Kidney epithelial cell (primary cell): ENCODE results near the gene SKAP2. TPM values are rescaled to one million over a fixed set of nuclear protein-coding genes. Genes with fewer than 3 reads are reported as not detected.

Experiments
- DNase-seq: peaks from one replicate; pipeline ENCODE4 v3.0.0-alpha.2; 2010; ENCODE audit warnings: low read depth
- H3K27me3 ChIP-seq: 2 replicates; pipeline ENCODE4 v1.6.0; 2011; ENCODE audit warnings: low read length; ENCODE audit not compliant: control insufficient read depth, insufficient read depth
- H3K36me3 ChIP-seq: 2 replicates; pipeline ENCODE4 v1.5.1; 2011; ENCODE audit warnings: low read length; ENCODE audit not compliant: control insufficient read depth, insufficient read depth
- H3K4me3 ChIP-seq: 2 replicates; pipeline ENCODE4 v1.5.1; 2011; ENCODE audit warnings: low read depth, mild to moderate bottlenecking, control low read depth, low read length
- total RNA-seq: library from RNA; depleted of rRNA; stranded (reverse); fragments of >200 nt; gene quantifications from 2 replicates; pipeline ENCODE4 v1.2.3, GENCODE V29; 2015
- TF ChIP-seq, protein P1 (sequence below): IDR thresholded peaks from 2 replicates; pipeline ENCODE4 v1.5.1; 2011; ENCODE audit warnings: mild to moderate bottlenecking, moderate library complexity, low read length, control low read depth, inconsistent platforms; ENCODE audit not compliant: insufficient read depth, poor library complexity, severe bottlenecking

Gene SKAP2
- total RNA-seq, 1 donor from 2014 or later: 35.6 TPM

- Histone ChIP-seq H3K36me3 (no peaks in the 10 kb centered on the region), H3K4me3 (no peak overlapping the region), H3K27me3 (no peaks in the 10 kb centered on the region)
- TF ChIP-seq, protein P1, sequence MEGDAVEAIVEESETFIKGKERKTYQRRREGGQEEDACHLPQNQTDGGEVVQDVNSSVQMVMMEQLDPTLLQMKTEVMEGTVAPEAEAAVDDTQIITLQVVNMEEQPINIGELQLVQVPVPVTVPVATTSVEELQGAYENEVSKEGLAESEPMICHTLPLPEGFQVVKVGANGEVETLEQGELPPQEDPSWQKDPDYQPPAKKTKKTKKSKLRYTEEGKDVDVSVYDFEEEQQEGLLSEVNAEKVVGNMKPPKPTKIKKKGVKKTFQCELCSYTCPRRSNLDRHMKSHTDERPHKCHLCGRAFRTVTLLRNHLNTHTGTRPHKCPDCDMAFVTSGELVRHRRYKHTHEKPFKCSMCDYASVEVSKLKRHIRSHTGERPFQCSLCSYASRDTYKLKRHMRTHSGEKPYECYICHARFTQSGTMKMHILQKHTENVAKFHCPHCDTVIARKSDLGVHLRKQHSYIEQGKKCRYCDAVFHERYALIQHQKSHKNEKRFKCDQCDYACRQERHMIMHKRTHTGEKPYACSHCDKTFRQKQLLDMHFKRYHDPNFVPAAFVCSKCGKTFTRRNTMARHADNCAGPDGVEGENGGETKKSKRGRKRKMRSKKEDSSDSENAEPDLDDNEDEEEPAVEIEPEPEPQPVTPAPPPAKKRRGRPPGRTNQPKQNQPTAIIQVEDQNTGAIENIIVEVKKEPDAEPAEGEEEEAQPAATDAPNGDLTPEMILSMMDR: no peak
- DNase-seq: no peak
Measured at GRCh38 chr7:26685606-26686005, 178.8 kb downstream of the SKAP2 start.

DNA sequence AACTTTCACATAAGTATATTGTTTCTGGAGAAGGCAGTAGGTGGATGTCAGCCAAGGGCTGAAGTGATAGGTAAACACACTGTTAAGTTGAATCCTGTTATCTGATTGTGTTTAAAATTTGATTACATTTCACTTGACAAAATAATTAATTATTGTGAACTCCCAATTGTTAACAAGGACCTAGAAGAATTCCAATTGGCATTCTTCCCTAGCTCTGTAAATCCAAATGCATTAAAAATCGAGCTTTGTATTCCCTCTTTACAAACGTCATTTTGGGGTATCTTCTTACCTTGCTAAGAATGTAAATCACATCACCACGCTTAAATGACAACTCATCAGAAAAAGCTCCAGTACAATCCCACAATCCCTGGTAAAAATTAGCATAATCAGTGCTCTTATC, 179.9 kb downstream of the SKAP2 start:
- TF ChIP-seq, protein P1: no peak
- Histone ChIP-seq H3K4me3 (no peak overlapping the region), H3K27me3 (no peaks in the 10 kb centered on the region), H3K36me3 (no peaks in the 10 kb centered on the region)
- DNase-seq: no peak

DNA sequence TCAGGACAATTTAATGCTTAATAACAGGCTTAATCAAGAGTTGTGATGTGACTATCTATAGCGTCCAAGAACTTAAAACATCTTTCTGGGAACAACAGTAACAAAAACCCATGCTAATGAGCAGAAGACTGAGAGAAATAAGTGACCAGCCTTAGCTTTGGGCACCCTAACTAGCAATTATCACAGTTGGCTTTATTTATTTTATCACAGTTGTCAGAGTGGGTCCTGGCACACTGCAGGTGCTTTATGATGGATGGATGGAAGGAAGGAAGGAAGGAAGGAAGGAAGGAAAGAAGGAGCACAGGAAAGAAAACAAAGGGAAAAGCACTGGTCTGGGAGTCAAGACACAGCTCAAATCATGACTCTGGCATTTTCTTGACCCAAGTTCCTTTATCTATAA, 181.1 kb downstream of the SKAP2 start:
- TF ChIP-seq, protein P1: no peak
- no peak overlapping the region for H3K4me3 ChIP-seq
- no peak for DNase-seq

GRCh38 chr7:26681819-26682418, 182.5 kb downstream of the SKAP2 start:
- TF ChIP-seq, protein P1: peak; percentile 59
- no peak overlapping the region for H3K4me3 ChIP-seq
- DNase-seq: no peak

More for the DNA sequence above, 181.1 kb downstream of the SKAP2 start:
- H3K27me3 ChIP-seq: no peaks in the 10 kb centered on the region
- H3K36me3 ChIP-seq: no peaks in the 10 kb centered on the region

GRCh38 chr7:26680587-26680986, 183.8 kb downstream of the SKAP2 start:
- H3K27me3 ChIP-seq: no peaks in the 10 kb centered on the region
- TF ChIP-seq, protein P1: no peak
- no peak for DNase-seq

More at GRCh38 chr7:26681819-26682418, 182.5 kb downstream of the SKAP2 start:
- Histone ChIP-seq H3K27me3 (no peaks in the 10 kb centered on the region), H3K36me3 (no peaks in the 10 kb centered on the region)

More at GRCh38 chr7:26680587-26680986, 183.8 kb downstream of the SKAP2 start:
- Histone ChIP-seq H3K4me3 (no peak overlapping the region), H3K36me3 (no peaks in the 10 kb centered on the region)
